IMR-90 (cell line): Measurements from ENCODE around the gene CCDC152. TPM values are rescaled to one million over a fixed set of nuclear protein-coding genes. Genes with fewer than 3 reads are reported as not detected.

Source experiments
- ATAC-seq: fragments of 200-7000 bp; cut with Tn5 transposase; 2 replicates; pipeline ENCODE4 v1.9.1; 2020; ENCODE audit warnings: low read depth, mild to moderate bottlenecking, moderate library complexity
- Bru-seq: library from RNA; stranded (reverse); fragments of 400-500 nt; gene quantifications from one replicate; lab custom pipeline; 2021; lab: Mats Ljungman, UMichigan
- BruChase-seq, 2 experiments: library from RNA; stranded (reverse); fragments of 400-500 nt; gene quantifications; one replicate each; lab custom pipeline; 2021; lab: Mats Ljungman, UMichigan
- BruUV-seq: library from RNA; stranded (reverse); fragments of 400-500 nt; replicated peaks from 2 replicates; lab custom pipeline; 2021; lab: Mats Ljungman, UMichigan
- CTCF ChIA-PET: fragments of 300-600 bp; formaldehyde crosslinking; extraction: SDS; loops from one replicate; lab custom pipeline; 2021; ENCODE audit warnings: antibody characterized with exemption; lab: Yijun Ruan, JAX
- POLR2A ChIA-PET: fragments of 300-600 bp; sonication (Branson Sonifier 250); formaldehyde crosslinking; loops from one replicate; lab custom pipeline; 2022; ENCODE audit warnings: antibody characterized with exemption; ENCODE audit not compliant: unreplicated experiment; lab: Charles Lee
- DNase-seq: peaks from one replicate; pipeline ENCODE4 v3.0.0; 2013
- H2AFZ ChIP-seq: replicated peaks from 2 replicates; pipeline ENCODE3; 2013; ENCODE audit warnings: low read length, mild to moderate bottlenecking; ENCODE audit not compliant: poor library complexity
- H2AK5ac ChIP-seq: 2 replicates; pipeline ENCODE4 v1.6.1; 2013; ENCODE audit warnings: low read depth, low read length, inconsistent platforms
- H2AK9ac ChIP-seq: replicated peaks from 2 replicates; pipeline ENCODE3; 2013; ENCODE audit warnings: mild to moderate bottlenecking, low read depth, low read length, moderate library complexity; ENCODE audit not compliant: poor library complexity
- H2BK120ac ChIP-seq: 2 replicates; pipeline ENCODE4 v1.6.1; 2013; ENCODE audit warnings: low read depth, low read length, inconsistent platforms
- H2BK15ac ChIP-seq: 3 replicates; pipeline ENCODE4 v1.6.1; 2013; ENCODE audit warnings: low read depth, low read length, inconsistent platforms
- H2BK20ac ChIP-seq: 2 replicates; pipeline ENCODE4 v1.6.1; 2013; ENCODE audit warnings: low read depth, mild to moderate bottlenecking, inconsistent platforms, low read length, moderate library complexity
- H2BK5ac ChIP-seq: 2 replicates; pipeline ENCODE4 v1.6.1; 2013; ENCODE audit warnings: mild to moderate bottlenecking, low read depth, low read length, inconsistent platforms; ENCODE audit not compliant: poor library complexity, severe bottlenecking
- H3K14ac ChIP-seq: replicated peaks from 2 replicates; pipeline ENCODE4 v1.6.1; 2013; ENCODE audit warnings: low read depth, low read length, inconsistent platforms
- H3K18ac ChIP-seq: 2 replicates; pipeline ENCODE4 v1.6.1; 2013; ENCODE audit warnings: low read depth, low read length, control low read depth
- H3K23ac ChIP-seq: 2 replicates; pipeline ENCODE4 v1.6.1; 2013; ENCODE audit warnings: low read depth, low read length, inconsistent platforms
- H3K27ac ChIP-seq: 2 replicates; pipeline ENCODE4 v1.5.1; 2013; ENCODE audit warnings: mild to moderate bottlenecking, control low read depth, low read length; ENCODE audit not compliant: insufficient read depth
- H3K27me3 ChIP-seq: 2 replicates; pipeline ENCODE4 v1.6.1; 2013; ENCODE audit warnings: low read length; ENCODE audit not compliant: control insufficient read depth, insufficient read depth
- H3K36me3 ChIP-seq: 2 replicates; pipeline ENCODE4 v1.6.1; 2013; ENCODE audit warnings: low read length, mixed read lengths; ENCODE audit not compliant: control insufficient read depth, insufficient read depth
- H3K4ac ChIP-seq: 2 replicates; pipeline ENCODE4 v1.6.1; 2013; ENCODE audit warnings: low read depth, low read length, inconsistent platforms
- H3K4me1 ChIP-seq: 2 replicates; pipeline ENCODE4 v1.6.1; 2013; ENCODE audit warnings: low read length, mixed read lengths; ENCODE audit not compliant: control insufficient read depth, insufficient read depth
- H3K4me2 ChIP-seq: 2 replicates; pipeline ENCODE4 v1.6.1; 2013; ENCODE audit warnings: low read depth, mild to moderate bottlenecking, control low read depth, low read length, moderate library complexity
- H3K4me3 ChIP-seq: 2 replicates; pipeline ENCODE4 v1.5.1; 2013; ENCODE audit warnings: low read depth, mild to moderate bottlenecking, control low read depth, low read length, moderate library complexity; ENCODE audit not compliant: insufficient read depth
- H3K56ac ChIP-seq: 2 replicates; pipeline ENCODE4 v1.6.1; 2013; ENCODE audit warnings: low read length, inconsistent platforms; ENCODE audit not compliant: insufficient read depth; ENCODE audit errors: extremely low read depth
- H3K79me1 ChIP-seq, 2 experiments: 2 replicates each; pipeline ENCODE4 v1.6.1; 2013; ENCODE audit warnings: low read length in 2 of 2, inconsistent platforms in 1 of 2, low read depth in 1 of 2
- H3K9ac ChIP-seq: 2 replicates; pipeline ENCODE4 v1.6.1; 2013; ENCODE audit warnings: low read depth, low read length, control low read depth
- H3K9me1 ChIP-seq: 2 replicates; pipeline ENCODE4 v1.6.1; 2013; ENCODE audit warnings: low read length, inconsistent platforms; ENCODE audit not compliant: insufficient read depth
- H3K9me3 ChIP-seq: 2 replicates; pipeline ENCODE4 v1.6.1; 2013; ENCODE audit warnings: low read length; ENCODE audit not compliant: control insufficient read depth, insufficient read depth
- H4K20me1 ChIP-seq: 2 replicates; pipeline ENCODE4 v1.6.1; 2013; ENCODE audit warnings: low read length, inconsistent platforms; ENCODE audit not compliant: insufficient read depth
- H4K5ac ChIP-seq: 2 replicates; pipeline ENCODE4 v1.6.1; 2013; ENCODE audit warnings: mild to moderate bottlenecking, low read depth, low read length, control low read depth
- H4K8ac ChIP-seq, 2 experiments: 2 replicates each; pipeline ENCODE4 v1.6.1; 2013; ENCODE audit warnings: low read depth in 2 of 2, low read length in 2 of 2, control low read depth in 1 of 2, inconsistent platforms in 1 of 2
- H4K91ac ChIP-seq: 2 replicates; pipeline ENCODE4 v1.6.1; 2013; ENCODE audit warnings: low read depth, low read length, inconsistent platforms; ENCODE audit not compliant: insufficient read depth
- POLR2A ChIP-seq: IDR thresholded peaks from 2 replicates; pipeline ENCODE4 v1.6.1; 2012; ENCODE audit warnings: mild to moderate bottlenecking, low read depth, low read length
- RAD21 ChIP-seq: IDR thresholded peaks from 2 replicates; pipeline ENCODE4 v1.6.1; 2012; ENCODE audit warnings: low read length, improper control_type of control experiment
- WGBS, 2 experiments: methylation state at CpG; one replicate each; pipeline versions ENCODE4 v1.1.5 to v1.1.7; 2013; ENCODE audit warnings: missing lambda C conversion rate in 2 of 2; ENCODE audit not compliant: insufficient read length in 1 of 2; ENCODE audit errors: extremely low coverage in 2 of 2; 5-methylcytosine and 5-hydroxymethylcytosine counted together
- dilution Hi-C: fragments of 300-500 bp; cut with HindIII; formaldehyde crosslinking; loops from one replicate; pipeline ENCODE4 v1.14.3; 2018; ENCODE audit warnings: low sequenced_read_pairs; ENCODE audit not compliant: unreplicated experiment
- in situ Hi-C: fragments of 300-500 bp; cut with MboI; formaldehyde crosslinking; loops from 3 replicates; pipeline ENCODE4 v1.14.3; 2019; ENCODE audit warnings: low sequenced_read_pairs, inconsistent platforms, mixed read lengths
- intact Hi-C: fragments of 100-400 bp; cut with micrococcal nuclease; formaldehyde crosslinking; loops from 2 replicates; pipeline ENCODE4 v1.10.0; 2022
- long read RNA-seq: library from polyadenylated mRNA; unstranded; transcript quantifications from one replicate; pipeline ENCODE4 v2.0.0, GENCODE V29; 2021; ENCODE audit not compliant: unreplicated experiment
- polyA plus RNA-seq, 3 experiments: library from polyadenylated mRNA; depleted of rRNA; stranded (reverse); fragments of >200 nt; gene quantifications; 2 replicates each; pipeline ENCODE4 v1.2.3, GENCODE V29; 2012; ENCODE audit warnings: low replicate concordance in 1 of 3
- total RNA-seq: library from RNA; depleted of rRNA; stranded (reverse); fragments of >200 nt; gene quantifications from 2 replicates; pipeline ENCODE4 v1.2.3, GENCODE V29; 2012; rRNA removed

The CCDC152 gene
- total RNA-seq (0.90 and 1.9 TPM in 2 replicates), polyA plus RNA-seq (2012; rRNA removed) (0.57 and 0.87 TPM in 2 replicates), Bru-seq, nascent RNA (percentile 34 among the genes with signal in this experiment), BruChase-seq, experiment 1, labeled RNA remaining after a 6-hour chase (percentile 31 among the genes with signal in this experiment), BruChase-seq, experiment 2, labeled RNA remaining after a 2-hour chase (percentile 28 among the genes with signal in this experiment)
- polyA plus RNA-seq (2012; cell fraction: cytosol; rRNA removed), result 0.13 and 0.15 TPM in 2 replicates
- polyA plus RNA-seq (2012; cell fraction: nucleus; rRNA removed; ENCODE audit: low replicate concordance), result 0.07 and 0.28 TPM in 2 replicates
- long read RNA-seq, result 0 reads

GRCh38 chr5:42756606-42757601 is at the start of gene CCDC152:
Gene CCDC152, plus strand, starts transcription at chr5:42756818. Its CDS starts 2,304 bp downstream, at chr5:42759122.
- in situ Hi-C loops, result loop anchor here (25.0 kb wide), 1 partner anchor 895 kb away; the partner anchor contains the start of gene OXCT1
- no peak within 1 kb of the TSS for H3K18ac ChIP-seq
- DNase-seq (peak; percentile 3), ATAC-seq (peak; percentile 88)
- WGBS, 2 experiments, result 28% methylated on average over 22 of the region's 35 CpGs; no CpG with 5 or more reads in 1 of the 2 experiments
- H3K9ac ChIP-seq, result no peak within 1 kb of the TSS
- no TSS peak for BruUV-seq
- H3K56ac ChIP-seq, result no peak within 1 kb of the TSS; the same call in 1 of the 2 replicates
- peak within 1 kb of the TSS; percentile 83 for H2AFZ ChIP-seq
- no peak for TF ChIP-seq RAD21
- no peak for TF ChIP-seq POLR2A
- intact Hi-C loops, result loop anchor here (5.0 kb wide), 1 partner anchor 50 kb away; no protein-coding TSS in a partner anchor
- dilution Hi-C loops, result no loop called here
- H3K23ac ChIP-seq, result no peak within 1 kb of the TSS
- H3K27ac ChIP-seq, result no peak within 1 kb of the TSS
- no peak within 1 kb of the TSS for H3K14ac ChIP-seq
- POLR2A ChIA-PET, result no interaction called here
- CTCF ChIA-PET, result interaction anchor here (1.6 kb wide), 1 partner anchor 11 kb away, joined by 3 read pairs; no protein-coding TSS in a partner anchor
- H2BK120ac ChIP-seq, result no peak within 1 kb of the TSS
- H4K8ac ChIP-seq, result no peak within 1 kb of the TSS
- no peaks in the 10 kb centered on the region for H3K79me1 ChIP-seq
- H4K5ac ChIP-seq, result no peak within 1 kb of the TSS
- H4K20me1 ChIP-seq, result no peaks in the 10 kb centered on the region
- no peaks in the 10 kb centered on the region for H3K4me1 ChIP-seq
- H2BK15ac ChIP-seq, result no peak within 1 kb of the TSS
- no peaks in the 10 kb centered on the region for H3K9me1 ChIP-seq
- no peaks in the 10 kb centered on the region for H3K36me3 ChIP-seq
- no peak within 1 kb of the TSS for H2BK5ac ChIP-seq
- H3K9me3 ChIP-seq, result no peaks in the 10 kb centered on the region
- peak within 1 kb of the TSS; percentile 33 for H3K4me3 ChIP-seq
- H4K91ac ChIP-seq, result no peak within 1 kb of the TSS
- H3K27me3 ChIP-seq, result no peaks in the 10 kb centered on the region
- no peak within 1 kb of the TSS for H2AK5ac ChIP-seq
- H3K4ac ChIP-seq, result no peak within 1 kb of the TSS
- peak within 1 kb of the TSS; percentile 31 for H2AK9ac ChIP-seq
- H2BK20ac ChIP-seq, result no peak within 1 kb of the TSS
- H3K4me2 ChIP-seq, result peak within 1 kb of the TSS; percentile 92
